Stomach (tissue), 9 donors: ENCODE measurements around the gene CSNK1E. TPM values are rescaled to one million over a fixed set of nuclear protein-coding genes. Genes with fewer than 3 reads are reported as not detected.

ENCODE experiments used
- DNase-seq, 2 donors: peaks; one replicate each; pipeline versions ENCODE4 v3.0.0 to v3.0.0-alpha.2; 2013 to 2019
- H3K27ac ChIP-seq, 5 donors: fragments of 200-600 bp in 4 of 5; sonication (generic) in 4 of 5; one replicate each; pipeline ENCODE4 v1.5.1; 2013 to 2019; ENCODE audit warnings: mild to moderate bottlenecking in 1 of 5, moderate library complexity in 1 of 5
- H3K27me3 ChIP-seq, 3 donors: fragments of 200-600 bp; sonication (generic); one replicate each; pipeline ENCODE4 v1.5.1; 2017 to 2019; ENCODE audit warnings: mixed run types in 1 of 3
- H3K36me3 ChIP-seq, 4 donors: fragments of 200-600 bp; sonication (generic); 1 replicate in 3 of 4; 2 replicates in 1 of 4; pipeline ENCODE4 v1.5.1; 2016 to 2019
- H3K4me1 ChIP-seq, 4 donors: fragments of 200-600 bp; sonication (generic); one replicate each; pipeline ENCODE4 v1.5.1; 2016 to 2019
- H3K4me3 ChIP-seq, 4 donors: fragments of 200-600 bp; sonication (generic) in 3 of 4; one replicate each; pipeline ENCODE4 v1.5.1; 2016 to 2019; ENCODE audit warnings: mild to moderate bottlenecking in 1 of 4
- H3K9me3 ChIP-seq, 4 donors: fragments of 200-600 bp; sonication (generic); one replicate each; pipeline ENCODE4 v1.5.1; 2016 to 2019
- EP300 ChIP-seq: sonication (generic); formaldehyde crosslinking; IDR thresholded peaks from one replicate; pipeline ENCODE4 v1.6.1; 2017; ENCODE audit warnings: antibody characterized with exemption
- POLR2A ChIP-seq, 4 donors: fragments of 450-650 bp; IDR thresholded peaks; one replicate each; pipeline ENCODE4 v1.6.1; 2016; ENCODE audit warnings: antibody characterized with exemption in 4 of 4, control low read depth in 2 of 4, mild to moderate bottlenecking in 1 of 4, moderate library complexity in 1 of 4
- POLR2AphosphoS5 ChIP-seq, 3 donors: sonication (generic); formaldehyde crosslinking; IDR thresholded peaks; one replicate each; pipeline ENCODE4 v1.6.1; 2016; ENCODE audit warnings: antibody characterized with exemption in 3 of 3
- WGBS, 5 donors: extraction: QIAGEN DNeasy Blood & Tissue Kit in 3 of 5; methylation state at CpG; one replicate each; pipeline versions ENCODE4 v1.1.5 to v1.1.7; 2013 to 2018; 5-methylcytosine and 5-hydroxymethylcytosine counted together
- intact Hi-C: fragments of 100-400 bp; cut with DNase I; formaldehyde crosslinking; loops from one replicate; pipeline ENCODE4 v1.15.1; 2023; ENCODE audit warnings: low total_unique reads
- polyA plus RNA-seq, 3 donors: library from polyadenylated mRNA; stranded (reverse); fragments of 200-250 nt; gene quantifications; one replicate each; pipeline ENCODE4 v1.2.3, GENCODE V29; 2013
- total RNA-seq, 5 donors: library from RNA; depleted of rRNA; stranded (reverse); fragments of >200 nt; gene quantifications; one replicate each; pipeline versions ENCODE4 v1.1.0 to v1.2.3, GENCODE V29; 2014 to 2016
- TF ChIP-seq, protein P1 (sequence below), 7 experiments: fragments of 450-650 bp in 4 of 7; fragments of 200-600 bp in 3 of 7; sonication (generic) in 3 of 7; IDR thresholded peaks; one replicate each; pipeline ENCODE4 v1.5.1; 2016 to 2019; ENCODE audit warnings: antibody characterized with exemption in 7 of 7, control low read depth in 2 of 7, mild to moderate bottlenecking in 1 of 7
- donor health status: healthy with polysubstance abuse.
- donor health status: Bipolar disorder and iron deficiency.
- donor health status: healthy.

Gene CSNK1E
- total and polyA plus RNA-seq, 8 donors = 19.4 to 135 (median 68.1) TPM

DNA sequence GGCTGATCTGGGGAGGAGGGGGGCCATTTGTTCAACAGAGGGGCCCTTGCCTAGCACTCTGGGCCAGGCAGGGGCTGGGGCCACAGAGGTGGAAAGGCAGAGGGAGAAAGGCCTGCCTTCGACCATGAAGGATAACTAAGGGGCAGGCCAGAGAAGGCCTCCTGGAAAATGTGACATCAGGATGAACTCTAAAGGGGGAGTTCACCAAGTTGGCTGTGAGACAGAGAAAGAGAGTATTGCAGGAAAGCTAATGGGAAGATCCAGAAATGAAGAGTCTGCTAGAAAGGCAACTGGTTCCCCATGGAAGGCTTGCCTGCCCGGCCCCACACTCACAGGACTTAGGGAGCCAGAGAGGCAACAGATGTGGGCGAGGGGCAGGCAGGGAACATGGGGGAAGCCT, 16.3 kb downstream of the CSNK1E start:
- no peak overlapping the region for H3K4me3 ChIP-seq
- intact Hi-C loops = no loop called here
- WGBS, 5 donors = 91 to 93% (median 92%) methylated on average over 3 of the region's 3 CpGs
- DNase-seq = no peak
- no peaks in the 10 kb centered on the region for H3K9me3 ChIP-seq
- TF ChIP-seq, protein P1, sequence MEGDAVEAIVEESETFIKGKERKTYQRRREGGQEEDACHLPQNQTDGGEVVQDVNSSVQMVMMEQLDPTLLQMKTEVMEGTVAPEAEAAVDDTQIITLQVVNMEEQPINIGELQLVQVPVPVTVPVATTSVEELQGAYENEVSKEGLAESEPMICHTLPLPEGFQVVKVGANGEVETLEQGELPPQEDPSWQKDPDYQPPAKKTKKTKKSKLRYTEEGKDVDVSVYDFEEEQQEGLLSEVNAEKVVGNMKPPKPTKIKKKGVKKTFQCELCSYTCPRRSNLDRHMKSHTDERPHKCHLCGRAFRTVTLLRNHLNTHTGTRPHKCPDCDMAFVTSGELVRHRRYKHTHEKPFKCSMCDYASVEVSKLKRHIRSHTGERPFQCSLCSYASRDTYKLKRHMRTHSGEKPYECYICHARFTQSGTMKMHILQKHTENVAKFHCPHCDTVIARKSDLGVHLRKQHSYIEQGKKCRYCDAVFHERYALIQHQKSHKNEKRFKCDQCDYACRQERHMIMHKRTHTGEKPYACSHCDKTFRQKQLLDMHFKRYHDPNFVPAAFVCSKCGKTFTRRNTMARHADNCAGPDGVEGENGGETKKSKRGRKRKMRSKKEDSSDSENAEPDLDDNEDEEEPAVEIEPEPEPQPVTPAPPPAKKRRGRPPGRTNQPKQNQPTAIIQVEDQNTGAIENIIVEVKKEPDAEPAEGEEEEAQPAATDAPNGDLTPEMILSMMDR (IDR thresholded peaks at IDR 0.05) = no peak
- TF ChIP-seq EP300 = no peak
- no peak for TF ChIP-seq POLR2AphosphoS5 (IDR thresholded peaks at IDR 0.05)
- no peak for TF ChIP-seq POLR2A (IDR thresholded peaks at IDR 0.05)
- peaks cover 19 to 43% (median 30%) of the 10 kb centered on the region in 4 donors for H3K4me1 ChIP-seq
- peaks cover 71 to 88% (median 84%) of the 10 kb centered on the region in 4 donors for H3K36me3 ChIP-seq
- H3K27ac ChIP-seq = peak overlapping the region in 1 of 5 donors; percentile 5
- no peaks in the 10 kb centered on the region for H3K27me3 ChIP-seq

DNA sequence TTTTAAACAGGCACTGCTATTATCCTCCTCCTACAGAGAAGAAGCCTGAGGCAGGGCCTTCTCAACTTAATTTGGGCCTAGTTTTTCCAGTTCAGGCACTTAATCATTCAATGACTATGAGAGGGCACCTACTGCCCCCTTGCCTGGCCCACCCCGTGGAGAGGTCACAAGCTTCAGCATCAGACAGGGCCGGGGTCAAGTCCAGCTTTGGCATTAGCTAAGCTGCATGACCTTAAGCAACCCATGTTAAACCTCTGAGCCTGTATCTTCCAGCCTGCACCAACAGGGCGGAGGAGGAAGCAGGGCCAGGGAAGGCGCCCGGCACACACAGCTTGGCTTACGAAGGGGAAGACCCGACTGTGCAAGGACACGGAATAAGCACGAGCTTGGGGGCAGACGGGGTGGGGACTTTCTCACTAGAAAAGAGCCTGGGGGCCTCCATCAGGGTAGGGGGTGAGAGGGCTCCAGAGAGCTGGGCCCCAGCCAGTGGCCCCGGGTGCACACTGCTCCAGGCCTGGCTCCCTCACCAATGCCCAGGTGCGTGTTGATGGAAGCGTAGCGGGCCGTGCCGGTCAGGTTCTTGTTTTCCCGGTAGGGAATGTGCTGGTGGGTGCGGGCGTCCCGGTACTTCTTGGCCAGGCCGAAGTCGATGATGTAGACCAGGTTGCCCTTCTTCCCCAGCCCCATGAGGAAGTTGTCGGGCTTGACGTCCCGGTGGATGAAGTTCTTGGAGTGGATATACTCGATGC, 16.9 kb downstream of the CSNK1E start:
- Histone ChIP-seq H3K4me1 (peaks cover 13 to 37% (median 26%) of the 10 kb centered on the region in 4 donors), H3K36me3 (peaks cover 77 to 94% (median 90%) of the 10 kb centered on the region in 4 donors), H3K27ac (peak overlapping the region in 1 of 5 donors; percentile 5), H3K27me3 (no peaks in the 10 kb centered on the region), H3K9me3 (no peaks in the 10 kb centered on the region), H3K4me3 (no peak overlapping the region)
- intact Hi-C loops = no loop called here
- no peak for DNase-seq
- TF ChIP-seq POLR2AphosphoS5 (IDR thresholded peaks at IDR 0.05) = no peak
- TF ChIP-seq POLR2A (IDR thresholded peaks at IDR 0.05) = no peak
- TF ChIP-seq, protein P1 (IDR thresholded peaks at IDR 0.05) = no peak
- no peak for TF ChIP-seq EP300
- WGBS, 5 donors = 80 to 86% (median 83%) methylated on average over 24 to 26 of the region's 26 CpGs

DNA sequence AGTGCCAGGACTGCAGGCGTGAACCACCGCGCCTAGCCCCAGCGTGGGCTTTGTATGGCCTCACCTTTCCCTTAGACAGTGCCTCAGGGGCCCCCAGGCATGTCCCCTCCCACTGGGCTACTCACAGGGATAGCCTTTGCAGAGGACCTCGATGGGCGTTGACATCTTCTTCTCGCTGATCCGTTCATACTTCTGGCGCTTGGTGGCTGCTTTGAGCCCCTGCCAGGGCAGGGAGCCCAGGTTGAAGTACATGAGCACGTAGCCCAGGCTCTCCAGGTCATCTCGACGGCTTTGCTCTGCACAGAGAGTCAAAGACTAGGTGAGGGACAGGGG, 17.5 kb downstream of the CSNK1E start:
- peaks cover 83 to 100% (median 96%) of the 10 kb centered on the region in 4 donors for H3K36me3 ChIP-seq
- intact Hi-C loops = no loop called here

DNA sequence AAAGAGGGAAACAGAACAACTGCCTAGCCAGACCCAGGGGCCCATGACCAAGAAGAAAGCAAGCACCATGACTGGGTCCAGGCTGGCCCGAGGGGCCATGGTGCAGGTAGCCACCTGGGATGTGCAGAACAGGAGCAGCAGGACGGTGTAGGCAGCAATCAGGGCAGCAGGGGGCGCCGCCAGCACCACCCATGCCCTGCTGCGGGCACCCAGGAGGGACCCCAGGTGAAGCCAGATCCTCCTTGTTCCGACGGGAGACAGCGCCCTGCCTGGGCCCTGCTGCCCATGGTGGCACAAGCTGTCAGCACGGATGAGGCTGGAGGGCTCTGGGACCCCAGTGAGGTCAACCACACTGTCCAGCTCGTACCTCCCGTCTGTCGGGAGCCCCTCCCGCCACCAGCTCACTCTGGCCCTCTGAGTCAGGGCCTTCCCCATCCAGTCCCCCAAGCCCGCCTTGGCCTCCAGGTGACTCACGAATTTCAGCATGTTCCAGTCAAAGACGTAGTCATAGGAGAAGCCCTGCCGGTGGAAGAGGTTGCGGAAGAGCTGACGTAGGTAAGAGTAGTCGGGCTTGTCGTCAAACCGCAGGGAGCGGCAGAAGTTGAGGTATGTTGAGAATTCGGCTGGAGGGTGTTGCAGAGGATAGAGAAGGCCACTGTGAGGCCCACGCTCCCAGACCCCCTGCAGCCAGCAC, 18.8 kb downstream of the CSNK1E start:
- H3K4me3 ChIP-seq = no peak overlapping the region
- H3K36me3 ChIP-seq = peaks cover 96 to 100% (median 100%) of the 10 kb centered on the region in 4 donors
- TF ChIP-seq, protein P1 (IDR thresholded peaks at IDR 0.05) = peak in 3 of 7 experiments; percentile 13 to 22 (median 14)
- TF ChIP-seq POLR2AphosphoS5 (IDR thresholded peaks at IDR 0.05) (no peak), POLR2A (IDR thresholded peaks at IDR 0.05) (no peak)
- no peak for DNase-seq
- no peaks in the 10 kb centered on the region for H3K9me3 ChIP-seq
- 88 to 92% (median 89%) methylated on average over 17 to 25 of the region's 25 CpGs for WGBS, 5 donors
- H3K27ac ChIP-seq = peak overlapping the region in 1 of 5 donors; percentile 2
- no peaks in the 10 kb centered on the region for H3K27me3 ChIP-seq
- intact Hi-C loops = no loop called here
- H3K4me1 ChIP-seq = peaks cover 0 to 18% (median 10%) of the 10 kb centered on the region in 4 donors

More for the DNA sequence above, 17.5 kb downstream of the CSNK1E start:
- no peaks in the 10 kb centered on the region for H3K27me3 ChIP-seq
- no peaks in the 10 kb centered on the region for H3K9me3 ChIP-seq
- H3K4me1 ChIP-seq = peaks cover 12 to 31% (median 20%) of the 10 kb centered on the region in 4 donors
- 81 to 86% (median 81%) methylated on average over 12 of the region's 12 CpGs for WGBS, 5 donors
- no peak for DNase-seq
- no peak overlapping the region for H3K4me3 ChIP-seq
- TF ChIP-seq POLR2A (IDR thresholded peaks at IDR 0.05) (no peak), POLR2AphosphoS5 (IDR thresholded peaks at IDR 0.05) (no peak), EP300 (no peak)
- TF ChIP-seq, protein P1 (IDR thresholded peaks at IDR 0.05) = no peak
- no peak overlapping the region for H3K27ac ChIP-seq
